ENCODE measurements around the gene PLK3. TPM values are rescaled to one million over a fixed set of nuclear protein-coding genes. Genes with fewer than 3 reads are reported as not detected.
"Not testable (repeated sequence)": the region's sequence is repeated elsewhere in the genome, so short reads cannot be mapped to it uniquely, and the experiment has no call there.

Gene PLK3
- total and polyA plus RNA-seq, 12 donors = 4.4 to 51.8 (median 17.1) TPM

- Histone ChIP-seq H3K27me3 (no peaks in the 10 kb centered on the region), H3K27ac (peak overlapping the region in 3 of 5 donors; percentile 60 to 89 (median 87)), H3K9me3 (replicated peaks in 1 of 3) (no peaks in the 10 kb centered on the region), H3K4me1 (replicated peaks in 1 of 2) (peaks cover 43 to 55% of the 10 kb centered on the region in 2 donors), H3K36me3 (replicated peaks in 1 of 2) (peaks cover 0 to 6% of the 10 kb centered on the region in 2 donors), H3K4me3 (peak overlapping the region in 1 of 4 donors; percentile 45)
- TF ChIP-seq CTCF (IDR thresholded peaks at IDR 0.05) (no peak), POLR2A (IDR thresholded peaks at IDR 0.05) (no peak)
- WGBS, 4 donors = 61 to 84% (median 68%) methylated on average over 35 to 48 of the region's 48 CpGs
- DNase-seq = peak in 4 of 7 donors; percentile 18 to 61 (median 35)
- intact Hi-C loops (cut with DNase I) = no loop called here
These were observed 12.8 kb downstream of the PLK3 start for GRCh38 chr1:44812822-44813543.

GRCh38 chr1:44815926-44816325 is 15.7 kb downstream of the PLK3 start:
- H3K9me3 ChIP-seq (replicated peaks in 1 of 3); H3K4me3 ChIP-seq; intact Hi-C loops (cut with DNase I); H3K36me3 ChIP-seq (replicated peaks in 1 of 2); H3K27me3 ChIP-seq; H3K27ac ChIP-seq: not testable (repeated sequence)
- peaks cover 21 to 39% of the 10 kb centered on the region in 2 donors for H3K4me1 ChIP-seq (replicated peaks in 1 of 2)
- WGBS, 4 donors = 88 to 95% (median 91%) methylated on average over 9 of the region's 9 CpGs
- peak in 2 of 7 donors; percentile 5 to 11 for DNase-seq

DNA sequence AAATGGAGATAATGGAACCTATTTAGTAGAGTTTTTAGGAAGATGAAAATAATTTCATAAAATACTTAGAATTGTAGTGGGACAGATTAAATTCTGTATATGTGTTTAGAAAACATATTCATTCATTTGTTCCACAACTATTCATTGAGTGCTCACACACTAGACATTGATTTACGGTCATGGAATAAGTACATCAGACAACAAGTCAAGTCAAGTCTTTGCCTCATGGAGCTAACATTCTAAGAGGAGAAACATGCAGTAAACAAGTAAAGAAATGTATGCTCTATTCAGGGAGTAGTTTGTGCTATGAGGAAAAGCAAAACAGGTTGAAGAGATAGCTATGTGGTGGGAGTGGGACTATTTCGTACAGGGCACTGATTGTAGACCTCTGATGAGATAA is 17.1 kb downstream of the PLK3 start:
- intact Hi-C loops (cut with DNase I) = no loop called here
- Histone ChIP-seq H3K4me1 (replicated peaks in 1 of 2) (peaks cover 8 to 29% of the 10 kb centered on the region in 2 donors), H3K27ac (no peak overlapping the region), H3K4me3 (no peak overlapping the region), H3K9me3 (replicated peaks in 1 of 3) (no peaks in the 10 kb centered on the region), H3K36me3 (replicated peaks in 1 of 2) (peaks cover 0 to 6% of the 10 kb centered on the region in 2 donors), H3K27me3 (no peaks in the 10 kb centered on the region)
- DNase-seq = no peak
- 79 to 98% (median 90%) methylated on average over 2 of the region's 2 CpGs for WGBS, 4 donors
- TF ChIP-seq POLR2A (IDR thresholded peaks at IDR 0.05) (no peak), CTCF (IDR thresholded peaks at IDR 0.05) (no peak)

- Histone ChIP-seq H3K4me1 (replicated peaks in 1 of 2) (peaks cover 8 to 29% of the 10 kb centered on the region in 2 donors), H3K36me3 (replicated peaks in 1 of 2) (peaks cover 0 to 6% of the 10 kb centered on the region in 2 donors), H3K27me3 (no peaks in the 10 kb centered on the region), H3K27ac (no peak overlapping the region), H3K4me3 (no peak overlapping the region), H3K9me3 (replicated peaks in 1 of 3) (no peaks in the 10 kb centered on the region)
- intact Hi-C loops (cut with DNase I) = loop anchor here in 1 of 2 donors (2.0 kb wide), 1 partner anchor 17 kb away; the partner anchor contains the start of gene PLK3
- WGBS, 4 donors = 93 to 97% (median 94%) methylated on average over 11 of the region's 11 CpGs
- peak in 4 of 7 donors; percentile 8 to 52 (median 16) for DNase-seq
- TF ChIP-seq CTCF (IDR thresholded peaks at IDR 0.05) = no peak
- TF ChIP-seq POLR2A (IDR thresholded peaks at IDR 0.05) = no peak
These were observed 17.8 kb downstream of the PLK3 start for GRCh38 chr1:44817771-44818495.

Data from adrenal gland (tissue), 12 donors.